ENCODE data around the gene ERN1.

Gene ERN1

DNA sequence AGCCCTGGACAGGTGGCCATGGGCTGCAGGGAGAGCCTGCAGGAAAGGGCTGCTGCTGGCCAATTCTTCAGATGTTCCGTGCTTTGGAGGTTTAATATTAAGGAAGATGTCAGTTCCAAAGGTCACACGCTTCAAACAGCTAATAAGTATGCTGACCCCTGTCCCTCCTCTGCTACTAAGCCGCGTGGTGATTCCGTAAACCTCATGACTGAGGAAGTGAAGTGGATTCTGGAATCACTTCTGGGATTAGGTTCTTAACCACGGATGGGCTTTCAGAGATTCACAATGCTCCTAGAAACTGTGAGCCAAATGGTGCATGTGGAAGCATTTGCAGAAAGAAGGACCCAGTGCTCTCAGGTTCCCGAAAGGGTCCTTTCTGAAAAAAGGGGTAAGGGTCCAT lies 28.5 kb upstream of the ERN1 start:
- H3K4me3 ChIP-seq (ENCODE audit: low read length) = no peak overlapping the region
- TF ChIP-seq, protein P1, sequence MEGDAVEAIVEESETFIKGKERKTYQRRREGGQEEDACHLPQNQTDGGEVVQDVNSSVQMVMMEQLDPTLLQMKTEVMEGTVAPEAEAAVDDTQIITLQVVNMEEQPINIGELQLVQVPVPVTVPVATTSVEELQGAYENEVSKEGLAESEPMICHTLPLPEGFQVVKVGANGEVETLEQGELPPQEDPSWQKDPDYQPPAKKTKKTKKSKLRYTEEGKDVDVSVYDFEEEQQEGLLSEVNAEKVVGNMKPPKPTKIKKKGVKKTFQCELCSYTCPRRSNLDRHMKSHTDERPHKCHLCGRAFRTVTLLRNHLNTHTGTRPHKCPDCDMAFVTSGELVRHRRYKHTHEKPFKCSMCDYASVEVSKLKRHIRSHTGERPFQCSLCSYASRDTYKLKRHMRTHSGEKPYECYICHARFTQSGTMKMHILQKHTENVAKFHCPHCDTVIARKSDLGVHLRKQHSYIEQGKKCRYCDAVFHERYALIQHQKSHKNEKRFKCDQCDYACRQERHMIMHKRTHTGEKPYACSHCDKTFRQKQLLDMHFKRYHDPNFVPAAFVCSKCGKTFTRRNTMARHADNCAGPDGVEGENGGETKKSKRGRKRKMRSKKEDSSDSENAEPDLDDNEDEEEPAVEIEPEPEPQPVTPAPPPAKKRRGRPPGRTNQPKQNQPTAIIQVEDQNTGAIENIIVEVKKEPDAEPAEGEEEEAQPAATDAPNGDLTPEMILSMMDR (conservative IDR thresholded peaks at IDR 0.05; ENCODE audit: low read depth, low read length) = no peak
- DNase-seq (ENCODE audit: low read depth) = no peak

DNA sequence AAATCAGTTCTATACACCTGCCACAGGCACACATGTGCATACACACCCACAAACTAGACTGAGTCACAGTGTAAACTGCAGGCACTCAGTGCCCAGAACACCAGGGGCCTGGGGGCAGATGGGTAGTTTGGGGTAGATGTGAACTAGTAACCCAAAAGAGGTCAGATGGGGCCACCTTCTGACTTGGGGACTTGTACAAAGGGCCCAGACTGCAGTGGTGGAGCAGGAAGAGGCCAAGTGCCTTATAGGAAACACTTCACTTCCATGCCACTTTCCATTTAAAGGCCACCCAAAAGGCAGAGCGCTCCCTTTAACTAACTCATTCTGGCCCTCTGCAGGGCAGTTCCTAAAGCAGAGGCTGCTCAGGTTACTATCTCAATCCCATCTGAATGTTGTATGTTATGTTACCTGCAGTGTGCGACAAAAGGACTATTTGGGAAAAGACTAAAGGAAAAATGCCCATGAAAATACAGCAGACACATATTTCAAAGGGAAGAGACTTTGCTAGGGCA lies 27.8 kb upstream of the ERN1 start:
- H3K4me3 ChIP-seq (ENCODE audit: low read length) = no peak overlapping the region
- no peak for DNase-seq (ENCODE audit: low read depth)
- TF ChIP-seq, protein P1 (conservative IDR thresholded peaks at IDR 0.05; ENCODE audit: low read depth, low read length) = no peak

DNA sequence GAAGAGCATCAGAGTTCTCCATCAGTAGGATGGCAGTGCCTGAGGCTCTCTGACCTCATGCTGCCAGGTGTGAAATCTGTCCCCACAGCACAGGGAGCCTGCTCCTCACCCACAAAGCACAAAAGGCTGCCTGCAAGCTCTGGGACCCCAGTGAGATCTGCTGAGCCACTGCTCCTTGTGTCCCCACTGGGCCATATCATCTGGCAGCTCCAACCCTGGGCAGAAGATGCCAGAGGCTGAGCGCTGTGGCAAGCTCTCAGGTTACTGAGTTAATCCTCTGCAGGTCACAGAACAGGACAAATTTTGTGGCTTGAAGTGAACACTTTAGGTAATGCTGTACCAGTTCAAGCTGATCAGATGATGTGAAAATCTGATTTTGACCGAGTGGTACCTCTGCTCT lies 26.7 kb upstream of the ERN1 start:
- DNase-seq (ENCODE audit: low read depth) = no peak
- no peak overlapping the region for H3K4me3 ChIP-seq (ENCODE audit: low read length)
- TF ChIP-seq, protein P1 (conservative IDR thresholded peaks at IDR 0.05; ENCODE audit: low read depth, low read length) = peak; percentile 1

DNA sequence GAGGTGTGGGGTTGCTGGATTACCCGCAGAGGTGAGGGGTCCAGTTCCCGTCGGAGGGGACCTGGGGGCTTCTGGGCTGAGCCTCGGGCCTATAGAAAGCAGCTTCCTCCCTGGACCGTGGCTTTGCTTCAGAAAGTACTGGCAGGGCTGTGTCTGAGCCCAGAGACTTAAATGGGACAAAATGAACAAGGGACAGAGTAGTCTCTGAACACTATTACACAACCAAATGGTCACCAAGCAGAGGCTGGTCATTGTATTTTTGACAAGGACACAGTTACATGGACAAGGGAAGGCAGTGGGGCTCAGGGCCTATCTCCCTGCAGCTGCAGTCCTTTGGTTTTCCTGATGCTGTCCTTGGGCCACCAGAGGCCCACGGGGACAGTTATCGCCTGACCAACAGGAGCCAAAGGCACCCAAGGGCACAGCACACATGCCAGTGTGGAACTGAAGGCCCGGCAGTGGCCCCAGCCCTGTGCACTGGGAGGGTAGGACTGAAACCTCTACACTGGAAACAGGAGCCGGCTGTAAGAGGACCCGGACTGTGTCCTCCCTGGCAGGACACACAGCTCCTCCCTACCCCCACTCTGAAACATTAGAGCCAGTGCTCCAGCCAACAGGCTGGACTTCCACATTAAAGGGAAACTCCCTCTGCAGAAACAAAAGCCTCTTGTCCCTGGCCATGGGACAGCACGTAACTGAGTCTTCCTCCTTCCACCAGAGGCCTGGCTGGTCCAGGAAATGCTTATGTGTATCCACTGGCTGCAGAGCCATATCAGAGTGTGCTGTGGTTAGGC lies 26.0 kb upstream of the ERN1 start:
- DNase-seq (ENCODE audit: low read depth) = no peak
- TF ChIP-seq, protein P1 (conservative IDR thresholded peaks at IDR 0.05; ENCODE audit: low read depth, low read length) = no peak
- H3K4me3 ChIP-seq (ENCODE audit: low read length) = no peak overlapping the region

DNA sequence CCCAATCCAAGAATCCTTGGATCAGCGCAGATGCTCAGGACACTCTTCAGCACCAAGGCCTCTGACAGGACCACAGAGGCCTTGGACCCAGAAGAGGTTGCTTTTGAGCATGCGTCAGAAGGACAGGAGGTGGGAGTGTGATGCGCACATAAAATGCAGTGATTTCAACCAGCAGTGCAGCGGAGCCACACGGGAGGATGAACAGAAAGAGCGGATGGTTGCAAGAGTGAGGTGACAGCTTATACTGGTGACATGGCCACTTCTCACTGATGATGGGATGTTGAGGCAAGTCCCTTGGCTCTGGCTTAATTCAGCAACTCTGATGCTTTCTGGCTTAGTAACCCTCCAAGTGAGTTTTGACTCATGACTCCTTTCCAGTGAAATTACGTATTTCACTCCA lies 25.2 kb upstream of the ERN1 start:
- no peak for DNase-seq (ENCODE audit: low read depth)
- TF ChIP-seq, protein P1 (conservative IDR thresholded peaks at IDR 0.05; ENCODE audit: low read depth, low read length) = no peak
- no peak overlapping the region for H3K4me3 ChIP-seq (ENCODE audit: low read length)

DNA sequence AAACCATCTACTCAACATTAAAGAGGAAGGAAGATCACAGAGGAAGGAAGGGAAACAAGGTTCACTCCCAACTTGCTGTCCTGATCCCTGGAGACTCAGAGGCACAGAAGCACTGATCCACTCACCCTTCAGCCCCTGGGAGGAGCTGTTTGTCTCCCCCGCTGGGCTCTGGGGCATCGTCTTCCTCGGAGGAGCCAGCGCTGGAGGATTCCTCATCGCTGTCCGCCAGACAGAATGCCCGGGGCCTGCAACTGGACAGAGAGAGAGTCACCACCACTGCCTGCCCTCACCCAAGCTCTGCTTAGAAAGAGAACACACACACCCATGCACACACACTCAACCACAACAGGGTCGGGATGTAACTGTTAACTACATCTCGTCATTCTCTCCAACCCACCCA lies 24.8 kb upstream of the ERN1 start:
- DNase-seq (ENCODE audit: low read depth) = no peak
- H3K4me3 ChIP-seq (ENCODE audit: low read length) = no peak overlapping the region
- TF ChIP-seq, protein P1 (conservative IDR thresholded peaks at IDR 0.05; ENCODE audit: low read depth, low read length) = no peak

DNA sequence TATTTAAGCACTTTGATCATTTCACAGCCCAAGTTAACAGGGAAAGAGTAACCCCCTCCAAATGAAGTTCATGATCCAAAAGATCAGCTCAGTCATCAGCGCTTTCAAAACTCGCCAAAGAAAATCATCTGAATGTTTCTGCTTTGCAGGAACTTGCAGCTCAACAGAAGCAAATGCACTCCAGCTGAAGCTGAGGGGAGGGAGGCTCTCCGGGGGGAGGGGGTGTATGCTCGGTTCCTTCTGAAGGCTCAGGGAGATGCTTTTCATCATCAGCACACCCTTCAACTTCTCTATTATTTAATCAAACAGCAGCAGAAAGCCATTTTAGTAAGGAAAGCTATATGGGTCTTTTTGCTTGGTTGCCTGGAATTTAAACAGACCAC lies 24.4 kb upstream of the ERN1 start:
- DNase-seq (ENCODE audit: low read depth) = no peak
- H3K4me3 ChIP-seq (ENCODE audit: low read length) = no peak overlapping the region
- TF ChIP-seq, protein P1 (conservative IDR thresholded peaks at IDR 0.05; ENCODE audit: low read depth, low read length) = no peak

Data from retinal pigment epithelial cell (primary cell).